Transverse colon (tissue), 4 donors: ENCODE measurements around the gene THAP7.

ENCODE experiments used
- EP300 ChIP-seq: sonication (generic); formaldehyde crosslinking; IDR thresholded peaks from one replicate; pipeline ENCODE4 v1.6.1; 2017; ENCODE audit warnings: antibody characterized with exemption, low read depth
- POLR2AphosphoS5 ChIP-seq, 3 donors: sonication (generic); formaldehyde crosslinking; IDR thresholded peaks; one replicate each; pipeline ENCODE4 v1.6.1; 2016; ENCODE audit warnings: antibody characterized with exemption in 3 of 3
- TF ChIP-seq, protein P1 (sequence below), 5 experiments: fragments of 200-600 bp in 3 of 5; fragments of 450-650 bp in 2 of 5; sonication (generic) in 3 of 5; IDR thresholded peaks; 1 replicate in 2 of 5; 2 replicates in 3 of 5; pipeline ENCODE4 v1.5.1; 2016 to 2017; ENCODE audit warnings: antibody characterized with exemption in 5 of 5, inconsistent platforms in 3 of 5, mild to moderate bottlenecking in 2 of 5, moderate library complexity in 1 of 5

DNA sequence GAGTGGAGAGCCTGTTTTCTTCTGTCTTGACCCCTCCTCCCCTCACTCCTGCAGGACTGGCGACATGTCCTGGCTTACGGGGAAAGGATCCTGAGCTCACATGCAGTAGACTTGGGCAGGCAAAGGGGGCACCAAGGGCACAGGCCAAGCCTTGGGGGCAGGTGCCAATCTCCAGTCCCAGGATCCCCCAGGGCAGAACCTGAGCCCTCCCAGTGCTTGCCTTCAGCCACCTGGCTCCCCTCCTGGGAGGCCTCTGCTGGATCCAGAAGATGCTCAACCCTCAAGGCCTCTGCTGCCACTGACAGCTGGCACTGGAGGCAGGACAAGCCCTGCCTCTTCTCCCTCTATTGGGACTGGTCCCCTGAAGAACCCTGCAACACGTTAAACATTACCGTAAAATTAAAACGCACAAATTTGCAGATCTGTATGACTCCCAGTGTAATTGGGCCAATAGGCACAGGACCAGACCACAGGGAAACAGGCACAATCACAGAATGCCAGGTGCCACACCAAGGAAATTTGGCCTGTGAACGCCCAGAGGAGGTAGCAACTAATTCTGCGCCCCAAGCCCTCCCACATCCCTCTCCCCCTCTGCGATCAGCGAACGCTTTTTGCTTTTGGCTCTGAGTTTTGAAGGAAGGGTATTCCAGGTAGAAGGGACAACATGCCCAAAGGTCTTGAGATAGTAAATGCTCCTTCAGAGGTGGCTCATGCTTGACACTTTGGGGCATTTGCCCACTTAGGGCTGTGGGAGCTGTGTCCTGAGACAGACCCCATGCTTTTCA is 20.8 kb downstream of the THAP7 start:
- TF ChIP-seq, protein P1, sequence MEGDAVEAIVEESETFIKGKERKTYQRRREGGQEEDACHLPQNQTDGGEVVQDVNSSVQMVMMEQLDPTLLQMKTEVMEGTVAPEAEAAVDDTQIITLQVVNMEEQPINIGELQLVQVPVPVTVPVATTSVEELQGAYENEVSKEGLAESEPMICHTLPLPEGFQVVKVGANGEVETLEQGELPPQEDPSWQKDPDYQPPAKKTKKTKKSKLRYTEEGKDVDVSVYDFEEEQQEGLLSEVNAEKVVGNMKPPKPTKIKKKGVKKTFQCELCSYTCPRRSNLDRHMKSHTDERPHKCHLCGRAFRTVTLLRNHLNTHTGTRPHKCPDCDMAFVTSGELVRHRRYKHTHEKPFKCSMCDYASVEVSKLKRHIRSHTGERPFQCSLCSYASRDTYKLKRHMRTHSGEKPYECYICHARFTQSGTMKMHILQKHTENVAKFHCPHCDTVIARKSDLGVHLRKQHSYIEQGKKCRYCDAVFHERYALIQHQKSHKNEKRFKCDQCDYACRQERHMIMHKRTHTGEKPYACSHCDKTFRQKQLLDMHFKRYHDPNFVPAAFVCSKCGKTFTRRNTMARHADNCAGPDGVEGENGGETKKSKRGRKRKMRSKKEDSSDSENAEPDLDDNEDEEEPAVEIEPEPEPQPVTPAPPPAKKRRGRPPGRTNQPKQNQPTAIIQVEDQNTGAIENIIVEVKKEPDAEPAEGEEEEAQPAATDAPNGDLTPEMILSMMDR (IDR thresholded peaks at IDR 0.05), result no peak
- no peak for TF ChIP-seq POLR2AphosphoS5 (IDR thresholded peaks at IDR 0.05)
- TF ChIP-seq EP300, result no peak
